WTC11 (cell line): Measurements from ENCODE around the gene CRACR2B. TPM values are rescaled to one million over a fixed set of nuclear protein-coding genes. Genes with fewer than 3 reads are reported as not detected.

ENCODE experiments used
- ATAC-seq: fragments of 200-7000 bp; cut with Tn5 transposase; 2 replicates; pipeline ENCODE4 v1.10.0; 2021; ENCODE audit warnings: mild to moderate bottlenecking, moderate library complexity
- CTCF ChIA-PET: fragments of 300-600 bp; sonication (Branson Sonifier 250); formaldehyde crosslinking; loops from one replicate; lab custom pipeline; 2021; ENCODE audit warnings: antibody characterized with exemption; lab: Charles Lee
- POLR2A ChIA-PET: fragments of 350-600 bp; sonication (Branson Sonifier 250); formaldehyde crosslinking; loops from one replicate; lab custom pipeline; 2021; ENCODE audit warnings: antibody characterized with exemption; lab: Charles Lee
- DNase-seq: peaks from one replicate; pipeline ENCODE4 v3.0.0; 2021; ENCODE audit warnings: low spot score
- H3K27ac Mint-ChIP-seq: 2 replicates; pipeline ENCODE4 v1.8.0; 2021; ENCODE audit warnings: mixed read lengths
- H3K27me3 Mint-ChIP-seq: 2 replicates; pipeline ENCODE4 v1.8.0; 2021; ENCODE audit warnings: low read depth, mild to moderate bottlenecking, moderate library complexity, mixed read lengths
- H3K36me3 Mint-ChIP-seq: 2 replicates; pipeline ENCODE4 v1.8.0; 2021; ENCODE audit warnings: mixed read lengths
- H3K4me1 Mint-ChIP-seq: 2 replicates; pipeline ENCODE4 v1.8.0; 2022; ENCODE audit warnings: mixed read lengths
- H3K4me3 Mint-ChIP-seq: 2 replicates; pipeline ENCODE4 v1.8.0; 2021; ENCODE audit warnings: mild to moderate bottlenecking, moderate library complexity, mixed read lengths
- H3K9me3 Mint-ChIP-seq: 2 replicates; pipeline ENCODE4 v1.8.0; 2021; ENCODE audit warnings: mixed read lengths
- E2F1 ChIP-seq: sonication (generic); formaldehyde crosslinking; IDR thresholded peaks from 2 replicates; pipeline ENCODE4 v1.8.0; 2022; ENCODE audit warnings: mild to moderate bottlenecking, missing genetic modification reagents
- GRHL2 ChIP-seq: fragments of 250-450 bp; sonication (Bioruptor Pico); IDR thresholded peaks from 2 replicates; pipeline ENCODE4 v1.8.0; 2022; ENCODE audit warnings: mild to moderate bottlenecking, moderate library complexity; ENCODE audit not compliant: insufficient replicate concordance, severe bottlenecking
- HMGA2 ChIP-seq: fragments of 250-450 bp; sonication (Bioruptor Pico); IDR thresholded peaks from 2 replicates; pipeline ENCODE4 v1.4.0; 2021; ENCODE audit warnings: mild to moderate bottlenecking, moderate library complexity
- HMGXB4 ChIP-seq: sonication (generic); formaldehyde crosslinking; IDR thresholded peaks from 2 replicates; pipeline ENCODE4 v1.8.1; 2023; ENCODE audit warnings: mild to moderate bottlenecking, moderate library complexity, missing genetic modification reagents
- JUN ChIP-seq: sonication (generic); formaldehyde crosslinking; IDR thresholded peaks from 2 replicates; pipeline ENCODE4 v1.8.0; 2023; ENCODE audit warnings: mild to moderate bottlenecking, missing genetic modification reagents
- NR1H2 ChIP-seq: sonication (generic); formaldehyde crosslinking; IDR thresholded peaks from 2 replicates; pipeline ENCODE4 v1.9.0; 2021; ENCODE audit warnings: mild to moderate bottlenecking, moderate library complexity, missing genetic modification reagents
- PREB ChIP-seq: sonication (generic); formaldehyde crosslinking; IDR thresholded peaks from 2 replicates; pipeline ENCODE4 v1.8.1; 2022; ENCODE audit warnings: mild to moderate bottlenecking, missing genetic modification reagents, moderate library complexity, borderline replicate concordance
- SMAD3 ChIP-seq: sonication (generic); formaldehyde crosslinking; IDR thresholded peaks from 2 replicates; pipeline ENCODE4 v1.8.0; 2022; ENCODE audit warnings: missing genetic modification reagents, mild to moderate bottlenecking, borderline replicate concordance
- STAT6 ChIP-seq: sonication (generic); formaldehyde crosslinking; conservative IDR thresholded peaks from 2 replicates; pipeline ENCODE4 v1.8.1; 2023; ENCODE audit warnings: mild to moderate bottlenecking, low read depth, missing genetic modification reagents, moderate library complexity
- TCF7 ChIP-seq: sonication (generic); formaldehyde crosslinking; IDR thresholded peaks from 2 replicates; pipeline ENCODE4 v1.8.0; 2022; ENCODE audit warnings: mild to moderate bottlenecking, low read depth, missing genetic modification reagents, moderate library complexity
- USF1 ChIP-seq: sonication (generic); formaldehyde crosslinking; IDR thresholded peaks from 2 replicates; pipeline ENCODE4 v1.8.0; 2022; ENCODE audit warnings: mild to moderate bottlenecking, missing genetic modification reagents
- USF2 ChIP-seq: sonication (generic); formaldehyde crosslinking; IDR thresholded peaks from 2 replicates; pipeline ENCODE4 v1.8.1; 2023; ENCODE audit warnings: mild to moderate bottlenecking, missing genetic modification reagents, moderate library complexity
- ZMAT4 ChIP-seq: fragments of 250-450 bp; sonication (Bioruptor Pico); IDR thresholded peaks from 2 replicates; pipeline ENCODE4 v1.9.0; 2021; ENCODE audit warnings: mild to moderate bottlenecking
- ZNF121 ChIP-seq: sonication (generic); formaldehyde crosslinking; IDR thresholded peaks from 2 replicates; pipeline ENCODE4 v1.8.0; 2023; ENCODE audit warnings: missing genetic modification reagents
- ZNF671 ChIP-seq: fragments of 250-450 bp; sonication (Bioruptor Pico); IDR thresholded peaks from 2 replicates; pipeline ENCODE4 v1.8.0; 2021; ENCODE audit warnings: mild to moderate bottlenecking
- total RNA-seq: library from RNA; stranded (reverse); gene quantifications from 3 replicates; pipeline ENCODE4 v1.2.3, GENCODE V29; 2021

Gene CRACR2B
- total RNA-seq, 1 experiment from 2014 or later = 46.5 TPM

GRCh38 chr11:821512-822371 lies 6.0 kb upstream of the CRACR2B start (continued):
- TF ChIP-seq USF2 (CRISPR knock-in tag) = no peak

GRCh38 chr11:823441-824291 lies 4.1 kb upstream of the CRACR2B start:
- H3K36me3 Mint-ChIP-seq = no peaks in the 10 kb centered on the region
- TF ChIP-seq JUN (CRISPR knock-in tag) = no peak
- no peak for TF ChIP-seq PREB (CRISPR knock-in tag)
- peaks cover 10% of the 10 kb centered on the region for H3K27me3 Mint-ChIP-seq
- ChIA-PET POLR2A (no interaction called here), CTCF (no interaction called here)
- no peaks in the 10 kb centered on the region for H3K9me3 Mint-ChIP-seq
- no peak for ATAC-seq
- peaks cover 21% of the 10 kb centered on the region for H3K4me1 Mint-ChIP-seq
- H3K4me3 Mint-ChIP-seq = no peak overlapping the region
- no peak for DNase-seq
- H3K27ac Mint-ChIP-seq = no peak overlapping the region

- no peak overlapping the region for H3K4me3 Mint-ChIP-seq
- no peak for TF ChIP-seq SMAD3 (CRISPR knock-in tag)
- no peak for TF ChIP-seq ZNF121
- peak; percentile 43; the same call in 1 of the 2 replicates for TF ChIP-seq HMGXB4
- no peak overlapping the region for H3K27ac Mint-ChIP-seq
- H3K27me3 Mint-ChIP-seq = peaks cover 15% of the 10 kb centered on the region
- ATAC-seq (no peak), DNase-seq (no peak)
- peaks cover 27% of the 10 kb centered on the region for H3K4me1 Mint-ChIP-seq
- ChIA-PET CTCF (no interaction called here), POLR2A (interaction anchor here (1.2 kb wide), 1 partner anchor 38 kb away, joined by 3 read pairs; no protein-coding TSS in a partner anchor)
- H3K9me3 Mint-ChIP-seq = no peaks in the 10 kb centered on the region
- H3K36me3 Mint-ChIP-seq = no peaks in the 10 kb centered on the region
These were observed 3.3 kb upstream of the CRACR2B start for GRCh38 chr11:824292-824880.

- POLR2A ChIA-PET = interaction anchor here (1.2 to 1.4 kb wide), 2 partner anchors 20 to 38 kb away, joined by 3 read pairs; partner anchors contain the start of gene PIDD1
- DNase-seq (no peak), ATAC-seq (no peak)
- no peak overlapping the region for H3K4me3 Mint-ChIP-seq
- peaks cover 28% of the 10 kb centered on the region for H3K4me1 Mint-ChIP-seq
- H3K27ac Mint-ChIP-seq = no peak overlapping the region
- no peaks in the 10 kb centered on the region for H3K9me3 Mint-ChIP-seq
- CTCF ChIA-PET = interaction anchor here (1.0 kb wide), 1 partner anchor 49 kb away, joined by 3 read pairs; no protein-coding TSS in a partner anchor
- peaks cover 15% of the 10 kb centered on the region for H3K27me3 Mint-ChIP-seq
- H3K36me3 Mint-ChIP-seq = no peaks in the 10 kb centered on the region
- TF ChIP-seq USF1 (CRISPR knock-in tag) = no peak
- no peak for TF ChIP-seq E2F1 (CRISPR knock-in tag)
- TF ChIP-seq GRHL2 = no peak
- no peak for TF ChIP-seq NR1H2 (CRISPR knock-in tag)
- no peak for TF ChIP-seq TCF7 (CRISPR knock-in tag)
- no peak for TF ChIP-seq HMGA2 (CRISPR knock-in tag)
- TF ChIP-seq STAT6 = no peak
- no peak for TF ChIP-seq ZNF671 (CRISPR knock-in tag)
- no peak for TF ChIP-seq ZMAT4 (CRISPR knock-in tag)
These were observed 2.8 kb upstream of the CRACR2B start for GRCh38 chr11:824942-825341.
